Measurements from ENCODE around the gene RGS19. TPM values are rescaled to one million over a fixed set of nuclear protein-coding genes. Genes with fewer than 3 reads are reported as not detected.

Gene RGS19
- total and polyA plus RNA-seq, 5 donors: 5.8 to 9.1 (median 8.0) TPM

DNA sequence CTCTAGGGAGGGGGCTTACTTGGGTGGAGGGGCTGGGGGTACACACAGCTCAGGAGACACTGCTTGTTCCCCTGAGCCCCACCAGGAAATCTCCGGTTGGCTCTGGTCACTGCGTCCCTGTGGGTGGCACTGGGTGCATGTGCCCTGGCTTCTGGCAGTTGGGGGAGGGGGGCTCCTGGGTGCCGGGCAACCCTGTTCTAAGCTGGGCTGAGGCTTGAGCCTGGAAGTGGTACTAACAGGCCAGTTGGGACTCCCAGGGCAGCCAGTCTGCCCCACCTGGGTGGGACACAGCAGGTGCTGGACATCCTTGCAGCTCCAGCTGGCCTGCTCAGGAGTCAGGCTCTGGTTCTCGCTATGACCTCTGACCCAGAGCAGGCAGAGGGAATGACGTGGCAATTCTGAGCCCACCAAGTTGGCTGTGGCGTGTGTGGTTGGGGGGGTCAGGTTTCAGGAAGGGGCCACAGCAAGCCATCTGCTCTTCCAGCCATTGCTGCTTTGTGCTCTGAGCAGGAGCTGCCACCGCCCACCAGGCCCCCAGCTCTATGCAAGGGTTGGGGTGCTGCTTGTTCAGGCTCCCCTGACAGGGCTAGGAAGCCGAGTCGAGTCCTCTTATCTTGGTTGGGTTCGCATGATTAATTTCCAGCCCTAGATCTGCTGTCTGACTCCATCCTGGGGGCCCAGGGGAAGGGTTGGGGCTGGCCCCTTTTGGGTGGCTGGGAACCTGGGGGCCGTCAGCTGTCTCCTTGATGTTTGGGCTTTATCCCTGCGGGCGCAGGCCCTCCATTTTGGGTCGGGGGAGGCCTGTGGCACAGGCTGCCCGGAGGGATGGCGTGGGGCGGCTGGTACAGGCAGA is 42.7 kb downstream of the RGS19 start:
- H3K4me3 ChIP-seq (ENCODE audit: low read length): no peak overlapping the region
- H3K9me3 ChIP-seq (ENCODE audit: control insufficient read depth, low read length): no peaks in the 10 kb centered on the region
- intact Hi-C loops (cut with DNase I): loop anchor here in 1 of 4 donors (5.0 kb wide), 1 partner anchor 86 kb away; no protein-coding TSS in a partner anchor
- DNase-seq: no peak
- 64% methylated on average over 17 of the region's 17 CpGs for WGBS
- no peak for ATAC-seq
- H3K27ac ChIP-seq (ENCODE audit: low read length): no peak overlapping the region
- H3K4me1 ChIP-seq (ENCODE audit: control insufficient read depth, insufficient read depth, low read length): no peaks in the 10 kb centered on the region
- H3K27me3 ChIP-seq (ENCODE audit: control insufficient read depth, insufficient read depth): no peaks in the 10 kb centered on the region

- Histone ChIP-seq H3K4me1 (ENCODE audit: control insufficient read depth, insufficient read depth, low read length) (no peaks in the 10 kb centered on the region), H3K27me3 (ENCODE audit: control insufficient read depth, insufficient read depth) (no peaks in the 10 kb centered on the region), H3K9me3 (ENCODE audit: control insufficient read depth, low read length) (no peaks in the 10 kb centered on the region), H3K27ac (ENCODE audit: low read length) (no peak within 1 kb of the TSS), H3K4me3 (ENCODE audit: low read length) (no peak within 1 kb of the TSS)
- ATAC-seq (no peak), DNase-seq (no peak)
- intact Hi-C loops (cut with DNase I): loop anchor here in 1 of 4 donors (5.0 kb wide), 1 partner anchor 86 kb away; no protein-coding TSS in a partner anchor
- 75% methylated on average over 10 of the region's 10 CpGs for WGBS
Observed at GRCh38 chr20:64035933-64036345, 43.4 kb downstream of the RGS19 start, which contains the start of gene C20orf204. C20orf204 (plus strand) TSS chr20:64036182; CDS start chr20:64036324, 142 bp downstream.

GRCh38 chr20:64035066-64035932 is 44.0 kb downstream of the RGS19 start:
- ATAC-seq (no peak), DNase-seq (no peak)
- 84% methylated on average over 17 of the region's 17 CpGs for WGBS
- Histone ChIP-seq H3K27ac (ENCODE audit: low read length) (no peak overlapping the region), H3K27me3 (ENCODE audit: control insufficient read depth, insufficient read depth) (no peaks in the 10 kb centered on the region), H3K4me3 (ENCODE audit: low read length) (no peak overlapping the region), H3K9me3 (ENCODE audit: control insufficient read depth, low read length) (no peaks in the 10 kb centered on the region), H3K4me1 (ENCODE audit: control insufficient read depth, insufficient read depth, low read length) (no peaks in the 10 kb centered on the region)
- intact Hi-C loops (cut with DNase I): loop anchor here in 1 of 4 donors (5.0 kb wide), 1 partner anchor 87 kb away; no protein-coding TSS in a partner anchor

- 57% methylated on average over 11 of the region's 11 CpGs for WGBS
- no peak overlapping the region for H3K4me3 ChIP-seq (ENCODE audit: low read length)
- H3K4me1 ChIP-seq (ENCODE audit: control insufficient read depth, insufficient read depth, low read length): no peaks in the 10 kb centered on the region
- ATAC-seq: peak in 1 of 2 donors; percentile 8
- no peaks in the 10 kb centered on the region for H3K9me3 ChIP-seq (ENCODE audit: control insufficient read depth, low read length)
- H3K27ac ChIP-seq (ENCODE audit: low read length): no peak overlapping the region
- intact Hi-C loops (cut with DNase I): no loop called here
- peak; percentile 39 to 78 (median 69) for DNase-seq
- H3K27me3 ChIP-seq (ENCODE audit: control insufficient read depth, insufficient read depth): no peaks in the 10 kb centered on the region
Observed at GRCh38 chr20:64033981-64034493, 45.3 kb downstream of the RGS19 start.

GRCh38 chr20:64032706-64033624 is 46.4 kb downstream of the RGS19 start:
- WGBS: 89% methylated on average over 31 of the region's 31 CpGs
- Histone ChIP-seq H3K9me3 (ENCODE audit: control insufficient read depth, low read length) (no peaks in the 10 kb centered on the region), H3K4me3 (ENCODE audit: low read length) (no peak overlapping the region), H3K27ac (ENCODE audit: low read length) (no peak overlapping the region), H3K4me1 (ENCODE audit: control insufficient read depth, insufficient read depth, low read length) (no peaks in the 10 kb centered on the region), H3K27me3 (ENCODE audit: control insufficient read depth, insufficient read depth) (no peaks in the 10 kb centered on the region)
- no peak for ATAC-seq
- intact Hi-C loops (cut with DNase I): no loop called here
- DNase-seq: peak in 2 of 3 donors; percentile 25 to 51

DNA sequence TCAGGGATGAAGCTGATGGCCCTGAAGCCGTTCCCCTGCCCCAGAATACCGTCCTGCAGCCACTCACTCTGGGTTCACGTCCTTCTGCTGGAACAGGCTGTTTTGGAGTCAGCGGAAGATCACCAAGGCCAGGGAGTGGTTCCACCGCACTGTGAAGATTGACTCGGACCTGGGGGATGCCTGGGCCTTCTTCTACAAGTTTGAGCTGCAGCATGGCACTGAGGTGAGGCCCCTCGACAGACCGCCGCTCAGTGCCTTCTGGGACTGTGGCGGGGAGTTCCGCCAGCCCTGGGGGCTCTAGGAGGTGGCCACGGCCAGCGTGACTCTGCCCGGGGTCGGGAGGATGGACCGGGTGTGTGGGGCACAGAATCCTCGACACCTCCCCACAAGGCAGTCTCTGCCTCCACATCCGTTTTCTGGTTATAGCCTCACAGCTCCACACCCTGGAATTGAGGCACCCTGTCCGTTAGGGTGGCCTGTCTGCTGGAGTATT is 47.5 kb downstream of the RGS19 start:
- no peak overlapping the region for H3K4me3 ChIP-seq (ENCODE audit: low read length)
- no peaks in the 10 kb centered on the region for H3K27me3 ChIP-seq (ENCODE audit: control insufficient read depth, insufficient read depth)
- DNase-seq (peak in 2 of 3 donors; percentile 16 to 21), ATAC-seq (no peak)
- no peak overlapping the region for H3K27ac ChIP-seq (ENCODE audit: low read length)
- H3K9me3 ChIP-seq (ENCODE audit: control insufficient read depth, low read length): no peaks in the 10 kb centered on the region
- WGBS: 92% methylated on average over 19 of the region's 19 CpGs
- intact Hi-C loops (cut with DNase I): no loop called here
- H3K4me1 ChIP-seq (ENCODE audit: control insufficient read depth, insufficient read depth, low read length): no peaks in the 10 kb centered on the region

GRCh38 chr20:64030371-64031134 is 48.8 kb downstream of the RGS19 start:
- ATAC-seq: no peak
- H3K27me3 ChIP-seq (ENCODE audit: control insufficient read depth, insufficient read depth): no peaks in the 10 kb centered on the region
- H3K4me1 ChIP-seq (ENCODE audit: control insufficient read depth, insufficient read depth, low read length): no peaks in the 10 kb centered on the region
- WGBS: 84% methylated on average over 20 of the region's 20 CpGs
- no peak overlapping the region for H3K27ac ChIP-seq (ENCODE audit: low read length)
- peak in 2 of 3 donors; percentile 37 to 52 for DNase-seq
- intact Hi-C loops (cut with DNase I): no loop called here
- H3K4me3 ChIP-seq (ENCODE audit: low read length): no peak overlapping the region
- no peaks in the 10 kb centered on the region for H3K9me3 ChIP-seq (ENCODE audit: control insufficient read depth, low read length)

GRCh38 chr20:64029293-64030117 is 49.8 kb downstream of the RGS19 start:
- DNase-seq (peak in 2 of 3 donors; percentile 37 to 53), ATAC-seq (no peak)
- intact Hi-C loops (cut with DNase I): no loop called here
- H3K27me3 ChIP-seq (ENCODE audit: control insufficient read depth, insufficient read depth): no peaks in the 10 kb centered on the region
- H3K4me1 ChIP-seq (ENCODE audit: control insufficient read depth, insufficient read depth, low read length): no peaks in the 10 kb centered on the region
- no peak overlapping the region for H3K4me3 ChIP-seq (ENCODE audit: low read length)
- no peaks in the 10 kb centered on the region for H3K9me3 ChIP-seq (ENCODE audit: control insufficient read depth, low read length)
- whole genome bisulfite sequencing: 94% methylated on average over 38 of the region's 38 CpGs
- no peak overlapping the region for H3K27ac ChIP-seq (ENCODE audit: low read length)

All from right cardiac atrium (tissue), 5 donors.